Stimulated activated CD4-positive, alpha-beta T cell treated with anti-CD3 and anti-CD28 coated beads, Interleukin-12 subunit alpha, Interleukin-12 subunit beta, amount 100 ng/mL, for 24 hours (primary cell): Measurements from ENCODE around the gene PBRM1.
"Not testable (repeated sequence)": the region's sequence is repeated elsewhere in the genome, so short reads cannot be mapped to it uniquely, and the experiment has no call there.

Source experiments
- DNase-seq, 2 experiments: peaks; one replicate each; pipeline ENCODE4 v3.0.0-alpha.2; 2020; ENCODE audit warnings: low read depth in 2 of 2

The PBRM1 gene

GRCh38 chr3:52685709-52686691 lies at the start of gene PBRM1, which contains the start of gene GNL3:
TSS of gene PBRM1 (minus strand) at chr3:52685913.
TSS of gene GNL3 (plus strand) at chr3:52686032. CDS start at chr3:52686093, 61 bp downstream.
- peak; percentile 84 to 88 for DNase-seq

- no peak for DNase-seq
These were observed 47.7 kb upstream of the PBRM1 start for GRCh38 chr3:52733256-52733891.

GRCh38 chr3:52731590-52731989 lies 45.9 kb upstream of the PBRM1 start:
- no peak for DNase-seq

- DNase-seq: no peak
These were observed 45.0 kb upstream of the PBRM1 start for GRCh38 chr3:52730681-52731080.

- not testable (repeated sequence) for DNase-seq
These were observed 43.0 kb upstream of the PBRM1 start for GRCh38 chr3:52728753-52729152.

- DNase-seq: no peak
These were observed 38.8 kb upstream of the PBRM1 start for GRCh38 chr3:52724511-52724910.

GRCh38 chr3:52723935-52724334 lies 38.2 kb upstream of the PBRM1 start:
- no peak for DNase-seq

GRCh38 chr3:52722491-52722890 lies 36.8 kb upstream of the PBRM1 start:
- DNase-seq: no peak

- DNase-seq: no peak
These were observed 36.0 kb upstream of the PBRM1 start for GRCh38 chr3:52721730-52722008.

- DNase-seq: no peak
These were observed 35.5 kb upstream of the PBRM1 start for GRCh38 chr3:52721002-52721729.

GRCh38 chr3:52719618-52720017 lies 33.9 kb upstream of the PBRM1 start:
- no peak for DNase-seq

GRCh38 chr3:52715714-52716305 lies 30.1 kb upstream of the PBRM1 start:
- no peak for DNase-seq

GRCh38 chr3:52714335-52715302 lies 28.9 kb upstream of the PBRM1 start:
- no peak for DNase-seq

GRCh38 chr3:52712291-52713212 lies 26.8 kb upstream of the PBRM1 start:
- DNase-seq: no peak

GRCh38 chr3:52710512-52710911 lies 24.8 kb upstream of the PBRM1 start:
- DNase-seq: no peak

GRCh38 chr3:52707585-52707984 lies 21.9 kb upstream of the PBRM1 start:
- no peak for DNase-seq

- peak; percentile 68 to 77 for DNase-seq
These were observed 20.3 kb upstream of the PBRM1 start, which contains the start of the genes GLT8D1 and SPCS1 for GRCh38 chr3:52705688-52706686. TSS of gene GLT8D1 (minus strand) at chr3:52705791. CDS start at chr3:52700460, 5,331 bp downstream. TSS of gene SPCS1 (plus strand) at chr3:52706106. CDS start at chr3:52706247, 141 bp downstream.

GRCh38 chr3:52705438-52705687 lies 19.6 kb upstream of the PBRM1 start:
- DNase-seq: no peak
